Uterus (tissue), 2 donors: ENCODE results near the gene WDR74.
"Not testable (repeated sequence)": the region's sequence is repeated elsewhere in the genome, so short reads cannot be mapped to it uniquely, and the experiment has no call there.

Experiments used
- CTCF ChIP-seq, 4 experiments: fragments of 200-600 bp in 2 of 4; fragments of 450-650 bp in 2 of 4; sonication (generic) in 2 of 4; IDR thresholded peaks; one replicate each; pipeline ENCODE4 v1.5.1; 2016 to 2019; ENCODE audit warnings: antibody characterized with exemption in 4 of 4, mild to moderate bottlenecking in 2 of 4, moderate library complexity in 1 of 4
- POLR2A ChIP-seq, 2 donors: fragments of 450-650 bp; IDR thresholded peaks; one replicate each; pipeline ENCODE4 v1.6.1; 2016; ENCODE audit warnings: antibody characterized with exemption in 2 of 2, mild to moderate bottlenecking in 1 of 2, moderate library complexity in 1 of 2

GRCh38 chr11:62859281-62859703 is 19.9 kb upstream of the WDR74 start:
- not testable (repeated sequence) for TF ChIP-seq CTCF, POLR2A (IDR thresholded peaks at IDR 0.05)
